H1 (cell line): ENCODE results near the gene OLIG2.

ENCODE experiments used
- POLR2AphosphoS5 ChIP-seq: IDR thresholded peaks from 2 replicates; pipeline ENCODE4 v1.6.1; 2011; ENCODE audit warnings: low read depth, low read length
- RAD21 ChIP-seq, 2 experiments: IDR thresholded peaks in 1 of 2; conservative IDR thresholded peaks in 1 of 2; 2 replicates each; pipeline ENCODE4 v1.6.1; 2011; ENCODE audit warnings: low read depth in 2 of 2, low read length in 2 of 2, improper control_type of control experiment in 1 of 2, inconsistent platforms in 1 of 2, mild to moderate bottlenecking in 1 of 2, moderate library complexity in 1 of 2
- RFX5 ChIP-seq: IDR thresholded peaks from 2 replicates; pipeline ENCODE4 v1.6.1; 2011; ENCODE audit warnings: low read depth, low read length, improper control_type of control experiment, borderline replicate concordance
- TCF12 ChIP-seq: IDR thresholded peaks from 2 replicates; pipeline ENCODE4 v1.6.1; 2011; ENCODE audit warnings: low read depth, mild to moderate bottlenecking, low read length
- YY1 ChIP-seq: IDR thresholded peaks from 2 replicates; pipeline ENCODE4 v1.6.1; 2011; ENCODE audit warnings: low read depth, mild to moderate bottlenecking, low read length
- TF ChIP-seq, protein P1 (sequence below), 3 experiments: IDR thresholded peaks; 1 replicate in 2 of 3; 2 replicates in 1 of 3; pipeline versions ENCODE4 v1.5.1 to v1.6.1; 2011; ENCODE audit warnings: low read length in 3 of 3, mild to moderate bottlenecking in 3 of 3, inconsistent platforms in 2 of 3, low read depth in 1 of 3, moderate library complexity in 1 of 3; ENCODE audit not compliant: insufficient read depth in 1 of 3; ENCODE audit errors: control extremely low read depth in 1 of 3

DNA sequence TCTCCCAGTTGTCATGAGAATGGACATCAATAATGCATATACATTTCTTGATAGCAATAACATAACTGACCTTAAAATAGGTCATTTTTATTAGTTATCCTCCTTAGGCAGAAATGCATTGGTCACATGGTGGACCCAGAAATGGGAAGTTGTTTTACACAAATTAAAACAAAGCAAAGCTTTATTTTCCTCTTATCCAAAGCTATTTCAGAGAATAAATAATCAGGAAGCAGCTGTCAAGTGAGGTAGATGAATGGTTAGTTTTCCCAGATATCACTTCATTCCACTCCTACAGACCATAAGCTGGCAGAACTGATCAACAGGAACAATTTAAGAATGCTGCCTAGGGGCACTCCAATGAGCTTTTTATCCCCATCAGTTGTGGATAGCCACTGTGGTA lies 28.2 kb downstream of the OLIG2 start:
- TF ChIP-seq RFX5 (no peak), YY1 (no peak), TCF12 (no peak), RAD21 (IDR thresholded peaks at IDR 0.05 in 1 of 2, conservative IDR thresholded peaks at IDR 0.05 in 1 of 2; ENCODE audit: low read depth in 2 of 2, low read length in 2 of 2) (no peak), POLR2AphosphoS5 (no peak)
- TF ChIP-seq, protein P1, sequence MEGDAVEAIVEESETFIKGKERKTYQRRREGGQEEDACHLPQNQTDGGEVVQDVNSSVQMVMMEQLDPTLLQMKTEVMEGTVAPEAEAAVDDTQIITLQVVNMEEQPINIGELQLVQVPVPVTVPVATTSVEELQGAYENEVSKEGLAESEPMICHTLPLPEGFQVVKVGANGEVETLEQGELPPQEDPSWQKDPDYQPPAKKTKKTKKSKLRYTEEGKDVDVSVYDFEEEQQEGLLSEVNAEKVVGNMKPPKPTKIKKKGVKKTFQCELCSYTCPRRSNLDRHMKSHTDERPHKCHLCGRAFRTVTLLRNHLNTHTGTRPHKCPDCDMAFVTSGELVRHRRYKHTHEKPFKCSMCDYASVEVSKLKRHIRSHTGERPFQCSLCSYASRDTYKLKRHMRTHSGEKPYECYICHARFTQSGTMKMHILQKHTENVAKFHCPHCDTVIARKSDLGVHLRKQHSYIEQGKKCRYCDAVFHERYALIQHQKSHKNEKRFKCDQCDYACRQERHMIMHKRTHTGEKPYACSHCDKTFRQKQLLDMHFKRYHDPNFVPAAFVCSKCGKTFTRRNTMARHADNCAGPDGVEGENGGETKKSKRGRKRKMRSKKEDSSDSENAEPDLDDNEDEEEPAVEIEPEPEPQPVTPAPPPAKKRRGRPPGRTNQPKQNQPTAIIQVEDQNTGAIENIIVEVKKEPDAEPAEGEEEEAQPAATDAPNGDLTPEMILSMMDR (IDR thresholded peaks at IDR 0.05; ENCODE audit: control extremely low read depth in 1 of 3, insufficient read depth in 1 of 3, low read depth in 1 of 3, low read length in 3 of 3), result no peak
